KMS-11 (cell line): ENCODE results near the gene MRPL2.

Experiments
- H2AFZ ChIP-seq: fragments of 200-600 bp; sonication (generic); 2 replicates; pipeline ENCODE4 v1.6.1; 2016; ENCODE audit warnings: antibody characterized with exemption, mixed run types, low read depth
- H3K27ac ChIP-seq: fragments of 200-600 bp; sonication (generic); 2 replicates; pipeline ENCODE4 v1.6.1; 2016; ENCODE audit warnings: mild to moderate bottlenecking, mixed run types
- H3K27me3 ChIP-seq: fragments of 200-600 bp; sonication (generic); 2 replicates; pipeline ENCODE4 v1.6.1; 2017; ENCODE audit warnings: mild to moderate bottlenecking, low read depth, mixed run types, moderate library complexity; ENCODE audit not compliant: insufficient read depth
- H3K36me3 ChIP-seq: fragments of 200-600 bp; sonication (generic); 2 replicates; pipeline ENCODE4 v1.6.1; 2017; ENCODE audit warnings: mild to moderate bottlenecking, mixed run types; ENCODE audit not compliant: insufficient read depth
- H3K4me1 ChIP-seq: fragments of 200-600 bp; sonication (generic); 2 replicates; pipeline ENCODE4 v1.6.1; 2016; ENCODE audit warnings: mild to moderate bottlenecking, low read depth, mixed run types; ENCODE audit not compliant: poor library complexity, severe bottlenecking
- H3K4me2 ChIP-seq: fragments of 200-600 bp; sonication (generic); 2 replicates; pipeline ENCODE4 v1.7.0; 2016; ENCODE audit warnings: mild to moderate bottlenecking, mixed run types
- H3K4me3 ChIP-seq: fragments of 200-600 bp; sonication (generic); IDR thresholded peaks from 2 replicates; pipeline ENCODE4 v1.6.1; 2017; ENCODE audit warnings: low read depth, low read length, mixed read lengths; ENCODE audit not compliant: insufficient read depth
- H3K79me2 ChIP-seq: fragments of 200-600 bp; sonication (generic); 2 replicates; pipeline ENCODE4 v1.6.1; 2016; ENCODE audit warnings: low read depth, mixed run types; ENCODE audit not compliant: insufficient read depth
- H3K9ac ChIP-seq: fragments of 200-600 bp; sonication (generic); 2 replicates; pipeline ENCODE4 v1.6.1; 2016; ENCODE audit warnings: mild to moderate bottlenecking, mixed run types
- H4K20me1 ChIP-seq: fragments of 200-600 bp; sonication (generic); 2 replicates; pipeline ENCODE4 v1.6.1; 2016; ENCODE audit warnings: mild to moderate bottlenecking, mixed run types; ENCODE audit not compliant: insufficient read depth
- CTCF ChIP-seq: fragments of 200-600 bp; sonication (generic); conservative IDR thresholded peaks from 2 replicates; pipeline ENCODE4 v1.6.1; 2017; ENCODE audit warnings: low read depth, mild to moderate bottlenecking, antibody characterized with exemption, low read length, moderate library complexity, mixed read lengths

Gene MRPL2

GRCh38 chr6:43013843-43014433 lies 45.3 kb downstream of the MRPL2 start, which contains the start of the genes KLHDC3 and MEA1:
Gene KLHDC3, plus strand, starts transcription at chr6:43014249. Its CDS starts 2,944 bp downstream, at chr6:43017193.
Gene MEA1, minus strand, starts transcription at chr6:43013946. Its CDS starts 133 bp downstream, at chr6:43013813.
- TF ChIP-seq CTCF = no peak

GRCh38 chr6:43013097-43013842 lies 46.0 kb downstream of the MRPL2 start:
- Histone ChIP-seq H3K27ac (no peak overlapping the region), H4K20me1 (no peaks in the 10 kb centered on the region), H3K4me3 (no peak overlapping the region), H3K4me1 (peaks cover 21% of the 10 kb centered on the region), H3K4me2 (peak overlapping the region; percentile 90), H3K9ac (peak overlapping the region; percentile 34; the same call in 1 of the 2 replicates), H3K36me3 (no peaks in the 10 kb centered on the region), H3K79me2 (peaks cover 25% of the 10 kb centered on the region; the same call in 1 of the 2 replicates), H2AFZ (peak overlapping the region; percentile 76), H3K27me3 (no peaks in the 10 kb centered on the region)
- TF ChIP-seq CTCF = no peak

More at GRCh38 chr6:43013843-43014433, 45.3 kb downstream of the MRPL2 start, which contains the start of the genes KLHDC3 and MEA1:
- Histone ChIP-seq H3K36me3 (no peaks in the 10 kb centered on the region), H3K27ac (no peak within 1 kb of the TSS; the same call in 1 of the 2 replicates), H3K4me1 (peaks cover 24% of the 10 kb centered on the region), H3K9ac (peak within 1 kb of the TSS; percentile 36; the same call in 1 of the 2 replicates), H2AFZ (peak within 1 kb of the TSS; percentile 76), H4K20me1 (no peaks in the 10 kb centered on the region), H3K4me2 (peak within 1 kb of the TSS; percentile 90), H3K79me2 (peaks cover 25% of the 10 kb centered on the region; the same call in 1 of the 2 replicates), H3K4me3 (no peak within 1 kb of the TSS), H3K27me3 (no peaks in the 10 kb centered on the region)

GRCh38 chr6:43012364-43012763 lies 46.9 kb downstream of the MRPL2 start:
- Histone ChIP-seq H3K4me3 (no peak overlapping the region), H3K27ac (no peak overlapping the region)

GRCh38 chr6:43011207-43011606 lies 48.0 kb downstream of the MRPL2 start:
- Histone ChIP-seq H2AFZ (no peak overlapping the region), H3K4me2 (no peak overlapping the region), H3K79me2 (peaks cover 22% of the 10 kb centered on the region; the same call in 1 of the 2 replicates), H4K20me1 (no peaks in the 10 kb centered on the region), H3K27ac (no peak overlapping the region), H3K4me1 (peaks cover 14% of the 10 kb centered on the region), H3K36me3 (no peaks in the 10 kb centered on the region), H3K27me3 (no peaks in the 10 kb centered on the region), H3K9ac (no peak overlapping the region), H3K4me3 (no peak overlapping the region)
- TF ChIP-seq CTCF = no peak

More at GRCh38 chr6:43012364-43012763, 46.9 kb downstream of the MRPL2 start:
- H3K4me1 ChIP-seq = peaks cover 21% of the 10 kb centered on the region
- peak overlapping the region; percentile 90 for H3K4me2 ChIP-seq
- H2AFZ ChIP-seq = no peak overlapping the region
- no peaks in the 10 kb centered on the region for H4K20me1 ChIP-seq
- no peaks in the 10 kb centered on the region for H3K36me3 ChIP-seq
- peaks cover 25% of the 10 kb centered on the region; the same call in 1 of the 2 replicates for H3K79me2 ChIP-seq
- H3K9ac ChIP-seq = no peak overlapping the region
- no peaks in the 10 kb centered on the region for H3K27me3 ChIP-seq
- no peak for TF ChIP-seq CTCF
